Measurements from ENCODE around the gene CTSW.

DNA sequence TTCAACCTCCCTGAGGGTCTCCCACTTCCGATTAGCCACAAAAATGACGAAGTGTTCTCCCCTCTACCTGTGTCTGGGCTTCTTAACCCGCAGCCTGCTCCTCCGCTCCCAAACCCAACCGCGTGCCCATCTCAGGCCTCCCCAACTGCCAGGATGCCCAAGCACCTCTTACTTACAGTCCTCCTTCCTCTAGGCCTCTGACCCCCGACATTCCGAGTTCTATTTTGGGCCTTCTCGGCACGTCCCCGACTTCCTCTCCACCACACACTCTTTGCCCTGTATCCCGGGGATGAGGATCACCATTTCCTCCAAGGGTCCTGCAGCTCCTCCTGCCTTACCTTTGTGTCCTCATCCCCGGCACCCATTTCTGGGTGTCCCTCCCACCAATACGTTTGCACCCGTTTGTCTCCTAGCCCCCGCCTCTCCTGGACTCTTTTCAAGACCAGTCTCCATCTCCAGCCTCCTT is 19.8 kb upstream of the CTSW start:
- TF ChIP-seq, protein P1, sequence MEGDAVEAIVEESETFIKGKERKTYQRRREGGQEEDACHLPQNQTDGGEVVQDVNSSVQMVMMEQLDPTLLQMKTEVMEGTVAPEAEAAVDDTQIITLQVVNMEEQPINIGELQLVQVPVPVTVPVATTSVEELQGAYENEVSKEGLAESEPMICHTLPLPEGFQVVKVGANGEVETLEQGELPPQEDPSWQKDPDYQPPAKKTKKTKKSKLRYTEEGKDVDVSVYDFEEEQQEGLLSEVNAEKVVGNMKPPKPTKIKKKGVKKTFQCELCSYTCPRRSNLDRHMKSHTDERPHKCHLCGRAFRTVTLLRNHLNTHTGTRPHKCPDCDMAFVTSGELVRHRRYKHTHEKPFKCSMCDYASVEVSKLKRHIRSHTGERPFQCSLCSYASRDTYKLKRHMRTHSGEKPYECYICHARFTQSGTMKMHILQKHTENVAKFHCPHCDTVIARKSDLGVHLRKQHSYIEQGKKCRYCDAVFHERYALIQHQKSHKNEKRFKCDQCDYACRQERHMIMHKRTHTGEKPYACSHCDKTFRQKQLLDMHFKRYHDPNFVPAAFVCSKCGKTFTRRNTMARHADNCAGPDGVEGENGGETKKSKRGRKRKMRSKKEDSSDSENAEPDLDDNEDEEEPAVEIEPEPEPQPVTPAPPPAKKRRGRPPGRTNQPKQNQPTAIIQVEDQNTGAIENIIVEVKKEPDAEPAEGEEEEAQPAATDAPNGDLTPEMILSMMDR (IDR thresholded peaks at IDR 0.05): no peak
- TF ChIP-seq EP300 (IDR thresholded peaks at IDR 0.05; ENCODE audit: low read depth): no peak
- TF ChIP-seq POLR2AphosphoS5 (IDR thresholded peaks at IDR 0.05): no peak
- TF ChIP-seq POLR2A (IDR thresholded peaks at IDR 0.05): no peak

Data from transverse colon (tissue), 4 donors.